Hippocampal formation (tissue), 2 donors: ENCODE data around the gene LBH.
"Not testable (repeated sequence)": the region's sequence is repeated elsewhere in the genome, so short reads cannot be mapped to it uniquely, and the experiment has no call there.

Experiments
- DNase-seq, 2 donors: peaks; one replicate each; lab custom pipeline; 2025; lab: John Stamatoyannopoulos, UW

The LBH gene

DNA sequence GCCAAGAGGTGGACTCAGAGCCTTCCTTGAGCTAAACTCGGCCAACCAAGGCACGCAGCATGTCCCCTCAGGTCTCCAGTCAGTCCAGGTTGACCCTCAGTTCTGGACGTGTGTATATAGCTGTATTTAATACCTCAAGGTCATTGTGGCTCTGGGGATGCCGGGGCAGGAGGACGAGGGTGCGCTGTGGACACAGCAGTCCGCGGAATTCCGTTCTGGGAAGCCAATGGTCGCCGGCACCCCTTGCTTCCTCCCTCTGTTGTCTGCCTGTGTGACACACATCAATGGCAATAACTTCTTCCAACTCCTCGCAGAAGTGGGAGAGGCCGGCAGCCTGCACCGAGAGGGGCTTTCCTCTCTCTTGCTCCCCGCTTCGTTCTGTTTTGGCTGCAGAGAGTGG lies 27.7 kb downstream of the LBH start:
- no peak for DNase-seq

DNA sequence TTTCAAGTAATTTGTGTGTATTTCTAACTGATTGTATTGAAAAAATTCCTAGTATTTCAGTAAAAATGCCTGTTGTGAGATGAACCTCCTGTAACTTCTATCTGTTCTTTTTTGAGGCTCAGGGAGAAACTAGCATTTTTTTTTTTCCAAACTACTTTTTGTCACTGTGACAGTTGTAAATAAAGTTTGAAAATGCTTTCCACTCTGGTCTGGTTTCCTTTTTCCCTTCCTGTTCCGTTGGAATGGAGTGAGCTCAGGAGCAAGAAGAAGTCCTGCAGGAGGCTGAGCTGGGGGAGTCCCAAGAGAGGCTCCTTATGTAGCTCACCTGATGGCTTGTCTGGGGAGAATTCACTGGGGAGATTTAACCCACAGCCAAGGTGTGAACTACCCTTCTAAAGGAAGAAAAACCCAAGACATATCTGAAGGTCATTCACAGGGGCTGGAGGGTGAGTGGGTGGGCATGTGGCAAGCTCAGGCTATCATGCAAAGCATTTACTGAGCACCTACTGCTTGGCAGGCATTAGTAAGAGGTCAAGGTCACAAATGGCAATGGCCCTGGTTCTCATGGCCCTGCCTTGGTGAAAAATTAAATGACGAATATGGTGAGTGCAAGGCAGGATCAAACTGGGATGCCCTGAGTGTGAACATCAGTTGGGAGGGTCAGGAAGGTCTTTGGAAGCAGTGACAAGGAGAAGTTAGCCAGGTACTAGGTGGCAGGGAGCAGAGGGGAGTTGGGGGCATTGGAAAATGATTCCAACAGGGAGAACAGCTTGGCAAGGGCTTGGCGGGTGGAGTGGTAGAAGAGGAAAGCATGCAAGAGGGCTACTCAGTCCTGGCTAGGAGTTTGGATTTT lies 28.7 kb downstream of the LBH start:
- DNase-seq = no peak

DNA sequence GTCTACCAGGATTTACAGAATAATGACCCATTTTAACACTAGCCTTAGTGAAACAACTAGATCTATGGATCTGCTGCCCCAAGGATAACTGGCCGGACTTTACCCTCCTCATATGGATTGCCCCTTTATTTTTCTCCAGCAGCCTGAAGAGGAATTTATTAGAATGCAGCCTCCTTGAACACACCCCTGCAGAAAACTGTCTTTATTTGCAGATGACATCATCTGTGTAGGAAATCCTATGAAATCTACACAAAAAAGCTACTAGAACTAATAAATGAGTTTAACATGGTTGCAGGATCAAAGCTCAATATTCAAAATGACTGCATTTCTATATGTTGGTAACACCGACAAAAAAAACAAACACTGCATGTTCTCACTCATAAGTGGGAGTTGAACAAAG lies 29.6 kb downstream of the LBH start:
- DNase-seq = no peak

DNA sequence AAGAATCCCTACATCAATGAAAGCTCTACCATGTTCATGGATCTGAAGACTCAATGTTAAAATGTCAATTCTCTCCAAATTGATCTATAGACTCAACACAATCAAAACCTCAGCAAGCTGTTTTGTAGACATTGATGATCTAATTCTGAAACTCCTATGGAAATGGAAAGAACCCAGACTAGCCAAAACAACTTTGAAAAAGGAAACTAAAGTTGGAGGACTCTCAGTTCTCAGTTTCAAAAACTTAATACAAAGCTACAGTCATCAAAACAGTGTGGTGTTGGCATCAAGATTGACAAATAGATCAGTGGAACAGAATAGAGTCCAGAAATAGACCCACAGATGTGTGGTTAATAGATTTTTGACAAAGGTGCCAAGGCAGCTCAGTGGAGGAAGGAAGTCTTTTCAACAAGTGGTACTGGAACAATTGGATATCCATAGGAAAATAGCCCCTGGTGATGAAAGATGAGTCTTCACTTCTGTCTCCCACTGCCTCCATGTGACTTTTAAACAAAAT lies 30.4 kb downstream of the LBH start:
- no peak for DNase-seq

DNA sequence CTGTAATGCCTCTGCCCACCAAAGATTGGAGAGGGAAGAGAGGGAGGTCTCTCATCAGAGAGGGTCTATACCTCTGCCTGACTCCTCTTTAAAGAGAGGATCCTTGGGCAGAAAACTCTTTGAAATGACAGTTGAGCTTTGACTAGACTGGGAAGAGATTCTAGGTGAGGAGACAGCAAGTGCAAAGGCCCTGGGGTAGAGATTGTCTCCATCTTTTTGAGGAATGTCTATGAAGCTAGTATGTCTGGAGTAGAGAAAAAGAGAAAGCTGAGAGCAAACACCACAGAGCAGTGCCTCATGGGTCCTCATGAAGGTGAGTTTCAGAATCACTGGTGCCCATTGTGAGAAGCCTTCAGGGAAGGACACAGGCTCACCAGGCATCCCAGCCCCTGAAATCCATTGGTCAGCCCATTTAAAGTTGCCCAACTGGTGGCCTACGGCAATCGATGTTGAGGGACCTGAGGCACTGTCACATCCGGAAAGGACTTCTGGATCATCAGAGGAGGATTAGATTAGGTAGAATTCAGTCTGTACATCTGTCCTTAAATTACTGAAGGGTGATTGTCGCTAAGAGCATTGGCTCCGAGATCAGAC lies 31.5 kb downstream of the LBH start:
- no peak for DNase-seq

DNA sequence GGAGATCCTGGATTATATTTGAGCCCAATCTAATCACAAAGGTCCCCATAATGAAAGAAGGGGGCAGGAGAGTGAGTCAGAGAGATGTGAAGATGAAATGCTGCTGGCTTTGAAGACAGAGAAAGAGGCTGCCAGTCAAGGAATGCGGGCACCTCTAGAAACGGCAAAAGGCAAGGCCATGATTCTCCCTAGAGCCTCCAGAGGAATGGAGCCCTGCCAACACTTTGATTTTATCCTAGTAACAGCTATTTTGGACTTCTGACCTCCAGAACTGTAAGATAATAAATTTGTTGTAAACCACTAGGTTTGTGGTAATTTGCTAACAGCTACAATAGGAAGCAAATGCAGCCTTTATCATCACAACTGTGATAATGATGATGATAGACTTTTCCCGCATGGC lies 32.9 kb downstream of the LBH start:
- no peak for DNase-seq

DNA sequence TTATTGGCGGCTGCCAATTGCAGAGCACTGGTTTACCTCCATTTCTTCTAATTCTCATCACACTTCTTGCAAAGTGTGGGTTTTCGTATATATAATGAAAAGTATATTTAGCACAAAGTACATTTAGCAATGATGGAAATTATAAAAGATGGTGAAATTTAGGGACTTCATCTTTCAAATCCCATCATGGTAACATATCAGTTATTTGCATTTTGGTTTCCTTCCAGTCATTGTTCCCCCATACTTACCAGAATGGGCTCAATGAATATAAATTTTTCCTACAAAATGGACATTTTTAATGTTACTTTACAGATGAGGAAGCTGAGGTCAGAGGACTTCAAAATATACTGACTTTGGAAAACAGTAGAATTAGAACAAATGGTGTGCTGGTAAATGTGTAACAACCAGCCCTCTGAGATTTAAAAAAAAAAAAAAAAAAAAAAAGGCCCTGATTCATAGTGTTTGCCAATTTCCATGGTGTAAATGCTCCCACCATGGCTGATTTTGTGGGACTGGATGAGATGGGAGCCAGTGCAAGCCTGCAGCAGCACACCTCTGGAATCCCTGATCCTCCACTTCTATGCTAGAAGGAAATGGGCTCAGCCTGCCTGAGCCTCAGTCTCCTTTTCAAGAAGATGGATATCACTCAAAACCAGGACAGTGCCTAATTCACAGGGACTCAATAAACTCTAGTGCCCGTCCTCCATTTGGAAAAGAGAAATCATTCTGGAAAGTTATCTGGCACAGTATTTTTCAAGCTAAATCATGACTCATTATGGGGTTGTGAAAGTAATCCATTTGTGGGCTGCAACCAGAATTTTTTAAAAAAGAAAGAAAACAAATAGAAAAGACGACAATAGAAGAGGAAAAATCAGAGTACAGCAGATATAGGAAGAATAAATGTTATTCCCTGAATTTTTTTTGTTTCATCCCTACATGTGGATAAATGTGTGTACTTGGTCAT lies 34.0 kb downstream of the LBH start:
- no peak for DNase-seq

DNA sequence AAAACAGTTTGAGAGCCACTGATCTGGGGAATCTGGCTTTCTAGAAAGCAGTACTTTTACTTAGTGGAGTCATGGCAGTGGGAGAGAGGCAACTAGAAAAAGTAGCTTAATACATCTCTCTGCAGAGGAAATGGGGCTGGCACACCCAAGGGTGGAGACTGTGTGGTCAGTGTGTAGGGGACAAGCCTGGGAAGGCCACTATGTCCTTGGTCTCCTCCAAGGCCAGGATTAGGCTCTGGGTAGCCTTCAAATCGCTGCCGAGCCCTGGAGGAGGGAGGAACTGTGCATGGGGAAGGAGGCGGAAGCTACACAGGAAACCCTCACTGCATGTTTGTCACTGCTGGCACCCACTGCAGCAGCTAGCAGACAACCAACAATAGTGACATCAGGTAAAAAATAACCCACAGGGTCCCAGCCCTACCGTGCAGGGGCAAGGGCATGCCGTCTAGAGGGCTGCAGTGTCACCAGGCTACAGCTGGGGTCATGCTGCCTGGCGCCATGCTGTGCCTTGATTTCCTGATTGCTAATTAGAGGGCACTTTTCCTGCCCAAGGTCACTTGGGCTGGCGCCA lies 34.8 kb downstream of the LBH start:
- no peak for DNase-seq

DNA sequence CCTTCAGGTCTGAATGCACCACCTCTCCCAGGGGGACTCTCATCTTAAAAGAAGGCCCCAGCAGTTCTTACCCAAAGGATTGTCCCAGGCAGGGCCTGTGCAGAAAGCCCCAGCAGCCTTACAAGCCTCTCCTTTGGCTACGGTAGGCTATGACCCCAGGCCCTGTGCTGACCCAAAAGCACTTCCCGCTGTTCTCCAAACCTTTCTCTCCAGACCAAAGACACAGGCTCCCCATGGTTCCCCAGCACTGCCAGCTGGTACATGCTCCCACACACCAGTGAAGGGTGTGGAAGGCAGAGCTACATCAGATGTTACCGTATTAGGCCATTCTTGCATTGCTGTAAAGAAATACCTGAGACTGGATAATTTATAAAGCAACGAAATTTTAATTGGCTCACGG lies 35.4 kb downstream of the LBH start:
- DNase-seq = no peak

DNA sequence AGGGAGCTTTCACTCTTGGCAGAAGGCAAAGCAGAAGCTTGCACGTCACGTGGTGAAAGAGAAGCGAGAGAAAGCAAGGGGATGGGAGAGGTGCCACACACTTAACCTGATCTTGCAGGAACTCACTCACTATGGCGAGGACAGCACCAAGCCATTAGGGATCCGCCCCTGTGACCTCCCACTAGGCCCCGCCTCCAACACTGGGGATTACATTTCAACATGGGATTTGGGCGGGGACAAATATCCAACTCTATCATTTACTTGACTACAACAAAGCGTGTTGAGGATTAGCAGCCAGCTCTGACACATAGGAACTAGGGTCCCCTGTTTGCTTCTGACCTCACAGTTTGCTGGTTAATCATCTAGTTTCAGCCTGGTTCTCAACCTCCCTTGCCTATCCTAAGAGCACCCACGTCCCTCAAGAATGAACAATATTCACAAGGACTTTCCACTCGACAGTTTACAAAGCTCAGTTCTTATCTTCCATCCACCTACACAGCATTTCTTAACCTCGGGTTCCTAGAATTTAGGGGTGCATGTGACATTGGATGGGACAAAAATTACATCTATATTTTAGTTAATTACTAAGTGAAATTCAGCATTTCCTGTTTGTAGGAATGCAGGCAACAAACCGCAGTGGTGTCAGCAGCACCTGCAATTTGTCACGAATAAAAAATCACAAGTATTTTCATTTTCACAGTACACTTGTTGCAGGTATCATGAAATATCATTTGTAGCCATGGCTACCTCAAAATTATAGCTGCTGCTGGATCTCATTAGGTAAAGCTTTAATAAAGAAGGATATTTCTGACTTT lies 36.0 kb downstream of the LBH start:
- DNase-seq = no peak

DNA sequence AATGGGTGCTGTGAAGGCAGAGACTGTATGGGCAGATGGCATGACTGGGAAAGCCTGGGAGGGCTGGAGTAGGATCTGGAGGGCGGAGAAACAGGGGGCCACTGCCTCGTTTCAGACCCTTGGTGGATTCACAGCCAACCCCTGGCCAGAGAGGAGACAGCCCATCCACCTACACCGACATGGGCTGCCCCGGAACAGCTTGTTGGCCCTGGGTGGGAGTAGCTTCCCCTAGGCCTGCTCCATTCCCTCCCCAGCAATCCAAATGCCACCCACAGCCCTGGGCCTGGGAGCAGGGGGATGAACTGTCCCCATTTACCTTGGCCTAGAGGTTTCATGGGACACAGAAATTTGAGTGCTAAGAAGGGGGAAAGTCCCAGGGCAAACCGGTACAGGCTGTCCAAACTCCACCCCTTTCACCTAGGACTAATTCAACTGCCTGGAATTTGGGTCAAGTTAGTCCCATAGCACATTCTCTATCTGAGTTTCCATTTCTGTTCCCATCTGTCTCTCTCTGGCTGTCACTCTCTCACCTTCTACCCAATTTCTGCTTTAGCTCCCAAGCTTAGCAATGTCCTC lies 37.0 kb downstream of the LBH start:
- no peak for DNase-seq

DNA sequence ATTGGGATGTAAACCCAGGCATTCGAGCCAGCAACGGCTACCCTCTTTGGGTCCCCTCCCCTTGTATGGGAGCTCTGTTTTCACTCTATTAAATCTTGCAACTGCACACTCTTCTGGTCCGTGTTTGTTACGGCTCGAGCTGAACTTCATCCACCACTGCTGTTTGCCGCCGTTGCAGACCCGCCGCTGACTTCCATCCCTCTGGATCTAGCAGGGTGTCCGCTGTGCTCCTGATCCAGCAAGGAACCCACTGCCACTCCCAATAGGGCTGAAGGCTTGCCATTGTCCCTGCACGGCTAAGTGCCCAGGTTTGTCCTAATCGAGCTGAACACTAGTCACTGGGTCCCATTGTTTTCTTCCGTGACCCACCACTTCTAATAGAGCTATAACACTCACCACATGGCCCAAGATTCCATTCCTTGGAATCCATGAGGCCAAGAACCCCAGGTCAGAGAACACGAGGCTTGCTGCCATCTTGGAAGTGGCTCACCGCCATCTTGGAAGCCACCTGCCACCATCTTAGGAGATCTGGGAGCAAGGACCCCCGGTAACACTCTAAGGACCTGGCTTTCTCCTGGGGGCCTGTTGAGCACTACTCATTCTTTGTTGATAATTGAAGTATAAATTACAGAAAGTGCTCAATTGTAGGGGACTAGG lies 37.9 kb downstream of the LBH start:
- DNase-seq = not testable (repeated sequence)

DNA sequence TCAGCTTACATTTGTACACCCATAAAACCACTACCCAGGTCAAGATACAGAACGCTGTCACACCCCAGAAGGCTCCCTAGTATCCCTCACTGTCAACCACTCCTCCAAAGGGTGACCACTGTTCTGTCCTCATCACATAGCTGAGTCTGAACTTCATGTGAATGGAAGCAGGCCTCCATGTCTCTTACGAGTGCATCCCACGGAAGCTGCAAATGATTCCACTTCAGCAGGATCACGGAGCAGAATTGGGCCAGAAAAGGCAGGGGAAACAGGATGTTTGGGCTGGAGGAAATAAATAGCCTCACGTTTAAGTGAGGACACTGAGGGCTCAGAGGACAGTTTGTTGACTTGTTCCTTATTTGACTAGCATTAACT lies 38.4 kb downstream of the LBH start:
- no peak for DNase-seq

DNA sequence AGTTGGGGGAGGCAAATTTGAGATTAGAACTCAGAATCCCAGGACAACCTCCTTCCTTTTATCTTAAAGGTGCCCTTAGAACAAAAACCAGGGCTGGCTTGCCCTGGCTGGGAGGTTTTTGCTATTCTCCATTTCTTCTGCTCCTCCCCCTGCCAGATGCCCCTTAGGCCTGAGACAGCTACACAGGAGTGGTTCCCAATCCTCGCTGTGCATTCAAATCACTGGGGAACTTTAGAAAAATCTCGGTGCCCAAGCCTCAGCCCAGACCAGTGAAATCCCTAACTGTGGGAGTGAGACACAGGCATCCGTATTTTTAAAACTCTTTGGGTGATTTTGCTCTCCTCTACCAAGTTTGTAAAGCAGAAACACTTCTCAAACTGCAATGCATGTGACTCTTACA lies 38.8 kb downstream of the LBH start:
- DNase-seq = no peak

DNA sequence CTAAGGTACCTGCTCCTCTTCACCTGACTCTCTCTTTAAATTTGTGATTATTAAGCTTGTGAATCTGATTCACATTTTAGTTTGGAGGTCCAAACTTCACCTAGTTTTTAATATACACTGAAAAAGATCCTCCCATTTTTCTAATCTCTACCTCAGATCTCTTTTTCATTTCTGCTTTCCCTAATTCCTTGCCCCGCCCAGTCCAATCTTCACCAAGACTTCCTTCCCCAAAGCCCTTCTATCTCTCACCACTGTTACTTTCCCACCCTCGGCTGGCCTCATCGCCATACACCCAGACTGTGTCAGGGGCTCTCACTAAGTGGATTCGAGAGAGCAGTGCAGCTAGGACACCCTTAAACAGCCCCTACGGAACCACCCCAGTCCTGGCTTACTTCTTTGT lies 40.0 kb downstream of the LBH start:
- no peak for DNase-seq

DNA sequence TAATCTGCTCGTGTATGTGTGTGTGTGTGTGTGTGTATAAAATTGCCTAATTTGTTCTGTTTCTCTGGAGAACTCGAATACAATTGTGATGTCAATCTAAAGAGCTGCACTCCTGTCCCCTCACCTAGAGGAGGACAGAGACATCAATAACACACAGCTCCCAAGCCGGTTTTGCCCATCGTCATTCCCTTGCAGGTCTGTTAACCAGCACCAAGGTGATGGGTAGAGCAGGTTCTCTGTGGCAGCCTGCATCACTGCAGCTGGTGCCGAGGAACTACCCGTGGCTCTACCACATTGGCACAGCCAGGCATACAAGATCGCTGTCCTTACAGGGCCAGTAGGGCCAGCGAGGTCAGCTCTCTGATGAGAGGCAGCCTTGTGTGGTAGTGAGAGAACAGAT lies 41.0 kb downstream of the LBH start:
- DNase-seq = no peak

DNA sequence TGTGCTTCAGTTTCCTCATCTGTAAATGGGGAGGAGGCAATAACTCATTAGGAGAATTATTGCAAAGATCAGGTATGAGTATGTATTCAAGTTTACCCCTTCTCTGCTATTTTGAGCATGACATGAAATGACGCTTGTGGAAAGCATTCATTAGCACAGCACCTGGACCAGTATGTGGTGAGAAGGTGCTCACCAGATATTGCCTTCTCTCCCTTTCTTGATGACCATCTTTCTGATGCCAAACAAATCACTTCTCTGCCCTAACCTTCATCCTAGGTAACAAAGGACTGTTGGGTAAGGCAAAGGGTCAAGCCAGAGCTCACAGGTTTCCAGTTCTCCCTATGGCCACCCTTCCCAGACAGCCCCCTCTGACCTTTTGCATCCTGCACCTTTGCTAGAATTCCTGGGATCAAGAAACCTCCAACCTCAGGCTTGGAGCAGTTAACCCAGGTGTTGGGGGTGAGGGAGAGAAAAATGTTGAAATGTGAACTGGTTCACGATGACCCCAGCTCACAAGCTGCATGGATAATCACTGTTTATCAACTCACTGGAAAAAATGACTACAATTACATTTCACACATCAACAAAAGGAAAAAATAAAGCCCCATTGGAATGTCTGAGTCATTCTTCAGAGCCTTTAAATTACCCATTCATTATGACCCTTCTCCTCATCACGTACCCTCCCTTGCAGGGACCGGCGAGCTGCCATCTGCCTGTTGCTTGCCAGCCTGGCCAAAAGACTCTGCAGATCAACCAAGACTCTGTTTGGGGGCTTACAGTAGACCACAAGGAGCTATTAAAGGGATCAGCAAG lies 41.6 kb downstream of the LBH start:
- no peak for DNase-seq

DNA sequence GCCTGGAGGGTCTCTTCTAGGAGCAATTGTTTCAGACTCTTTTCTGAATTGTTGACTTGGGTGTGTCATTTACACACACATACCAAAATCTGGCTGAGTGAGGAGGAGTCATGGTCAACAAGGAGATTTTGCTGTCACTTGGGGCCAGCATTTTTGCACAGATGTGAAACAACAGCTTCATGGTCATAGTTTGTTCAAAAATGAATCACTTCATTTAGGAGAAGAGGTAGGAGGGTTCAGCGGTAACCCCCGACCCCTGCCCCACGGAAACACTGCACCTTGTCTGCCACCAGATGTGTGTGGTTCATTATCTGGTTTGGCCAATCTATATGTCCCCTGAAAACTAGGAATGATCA lies 42.2 kb downstream of the LBH start:
- no peak for DNase-seq

DNA sequence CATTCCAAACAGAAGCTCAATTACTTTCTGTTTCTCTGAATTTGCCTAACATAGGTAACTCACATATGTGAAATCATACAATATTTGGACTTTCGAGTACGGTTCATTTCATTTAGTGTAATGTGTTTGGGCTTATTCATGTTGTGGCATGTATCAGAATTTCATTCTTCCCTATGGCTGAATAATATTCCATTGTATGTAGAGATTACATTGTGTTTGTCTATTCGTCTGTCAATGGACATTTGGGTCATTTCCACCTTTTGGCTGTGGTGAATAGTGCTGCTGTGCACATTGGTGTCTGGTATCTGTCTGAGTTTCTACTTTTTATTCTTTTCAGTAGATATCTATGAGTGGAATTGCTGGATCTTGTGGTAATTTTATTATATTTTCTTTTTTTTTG lies 43.9 kb downstream of the LBH start:
- no peak for DNase-seq
